Stimulated activated CD8-positive, alpha-beta memory T cell treated with anti-CD3 and anti-CD28 coated beads, Interleukin-2, amount 100 ng/mL, for 1 hour (primary cell): ENCODE measurements around the gene GHRHR.

Experiments
- DNase-seq, 2 donors: peaks; one replicate each; pipeline ENCODE4 v3.0.0-alpha.2; 2020; ENCODE audit warnings: low read depth in 2 of 2

The GHRHR gene

DNA sequence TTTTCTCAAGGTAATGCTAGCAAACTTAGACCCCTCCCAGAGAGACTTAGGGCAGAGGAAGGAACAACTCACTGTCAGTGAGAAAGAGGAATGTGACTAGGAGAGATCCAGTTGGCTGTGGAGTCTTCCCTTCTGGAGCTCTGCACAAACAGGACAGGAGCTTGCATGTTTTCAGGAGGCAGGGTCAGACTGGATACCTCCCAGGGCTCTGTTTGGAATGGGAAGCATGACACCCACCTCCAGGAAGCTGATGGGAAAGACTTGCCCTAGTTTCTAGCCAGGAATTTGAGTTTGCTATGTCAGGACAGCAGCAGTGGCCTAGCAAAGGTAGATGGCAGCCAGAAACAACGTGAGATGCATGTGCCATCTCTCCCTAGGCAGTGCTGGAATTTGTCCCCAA is 40.6 kb downstream of the GHRHR start:
- no peak for DNase-seq

DNA sequence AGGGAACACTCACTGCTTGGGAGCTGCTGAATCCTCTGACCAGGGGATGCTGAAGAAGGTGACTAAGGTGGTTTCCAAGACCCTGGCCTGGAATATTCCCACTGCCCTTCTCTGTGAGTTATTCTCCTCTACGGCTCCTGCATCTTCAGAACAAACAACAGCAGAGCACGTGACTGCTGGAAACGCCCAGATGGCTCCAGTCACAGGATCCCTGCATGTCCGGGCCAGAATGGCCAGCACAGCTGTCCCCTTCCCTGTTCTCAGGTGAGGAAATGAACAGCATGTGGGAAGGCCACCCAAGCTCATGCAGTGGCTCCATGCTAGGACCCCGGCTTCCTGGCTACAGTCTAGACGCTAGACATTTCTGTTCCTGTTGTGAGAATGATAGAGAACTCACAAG is 43.1 kb downstream of the GHRHR start:
- DNase-seq, result no peak

DNA sequence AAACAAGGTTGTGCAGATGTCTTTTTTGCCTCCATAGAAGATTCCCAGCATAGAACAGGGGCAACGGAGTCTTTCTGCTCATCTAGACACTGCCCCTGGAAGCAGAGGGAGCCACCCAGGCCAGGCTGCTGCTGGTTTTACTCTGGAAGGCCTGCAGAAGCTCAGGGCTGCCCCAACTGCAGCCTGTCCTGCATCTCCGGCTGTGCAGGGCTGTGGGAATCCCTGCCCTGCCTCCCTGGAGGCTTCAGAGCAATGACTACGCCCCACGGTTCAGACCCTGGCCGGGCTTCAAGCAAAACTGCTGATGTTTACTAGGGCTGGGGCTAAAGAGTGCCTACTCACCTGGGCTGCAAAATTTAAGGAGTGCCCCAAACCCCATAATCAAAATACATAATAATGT is 43.9 kb downstream of the GHRHR start:
- no peak for DNase-seq

DNA sequence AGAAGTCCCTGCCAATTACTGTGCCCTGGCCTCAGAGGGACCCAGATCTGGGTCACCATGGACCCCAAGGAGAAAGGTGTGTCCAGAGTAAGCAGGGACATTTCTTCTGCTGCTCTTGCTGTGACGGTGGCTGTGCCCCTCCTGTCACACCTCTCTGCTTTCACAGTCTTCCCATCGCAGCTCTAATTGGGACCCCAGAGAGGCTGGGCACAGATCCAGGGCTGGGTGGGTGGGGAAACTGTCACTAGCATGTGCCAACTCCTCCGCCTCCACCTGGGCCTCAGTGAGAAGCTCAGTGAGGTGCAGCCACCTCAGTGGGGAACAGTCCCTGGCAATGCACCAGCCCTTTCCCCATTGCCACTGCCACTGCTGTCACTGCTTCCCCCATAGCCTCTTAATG is 51.1 kb downstream of the GHRHR start:
- no peak for DNase-seq

DNA sequence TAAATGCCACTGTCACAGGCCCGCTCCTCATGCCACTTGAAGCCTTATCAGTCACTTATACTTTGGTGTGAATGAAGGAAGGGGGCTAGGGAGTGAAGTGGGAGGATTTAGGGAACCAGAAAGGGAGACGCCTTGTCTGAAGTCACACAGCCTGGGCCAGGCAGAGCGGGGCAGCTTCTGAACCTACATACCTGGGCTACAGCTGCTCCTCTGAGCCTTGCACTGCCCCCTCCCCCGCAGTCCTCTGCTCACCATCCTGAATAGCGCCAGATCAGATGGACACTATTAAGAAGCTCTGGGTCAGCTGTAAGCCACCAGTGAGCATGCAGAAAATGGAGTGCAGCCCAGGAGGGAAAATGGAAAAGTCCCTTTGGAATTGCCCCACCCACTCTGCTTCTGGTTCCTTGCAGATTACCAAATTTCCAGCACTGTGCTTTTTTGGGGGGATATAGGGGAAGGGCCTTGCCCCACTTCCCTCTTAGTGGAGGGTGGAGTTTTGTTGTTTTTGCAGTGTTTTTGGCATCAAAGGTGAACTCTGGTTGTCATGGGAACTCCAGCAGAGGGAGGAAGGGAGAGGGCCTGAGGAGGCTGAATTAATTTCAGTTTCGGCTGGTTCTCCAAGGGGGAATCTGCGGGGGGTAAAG is 53.4 kb downstream of the GHRHR start:
- no peak for DNase-seq

DNA sequence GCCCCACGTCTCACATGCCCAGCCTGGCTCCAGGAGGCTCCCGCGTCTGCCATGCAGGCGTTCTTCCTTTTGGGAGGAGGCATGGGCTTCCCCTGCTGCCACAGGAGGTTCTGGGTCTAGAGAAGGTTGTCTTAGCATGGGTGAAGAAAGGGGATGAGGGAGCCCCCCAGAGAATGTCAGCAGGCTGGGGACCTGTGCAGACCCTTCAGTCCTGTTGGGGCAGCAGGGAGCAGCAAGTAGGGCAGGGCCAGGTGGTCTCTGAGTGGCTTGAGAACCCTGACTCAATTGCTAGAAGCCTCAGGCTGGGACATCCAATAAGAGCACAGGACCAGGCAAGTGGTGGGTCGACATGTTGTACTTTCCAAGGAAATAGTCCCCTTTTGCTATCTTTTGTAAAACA is 54.0 kb downstream of the GHRHR start:
- no peak for DNase-seq

DNA sequence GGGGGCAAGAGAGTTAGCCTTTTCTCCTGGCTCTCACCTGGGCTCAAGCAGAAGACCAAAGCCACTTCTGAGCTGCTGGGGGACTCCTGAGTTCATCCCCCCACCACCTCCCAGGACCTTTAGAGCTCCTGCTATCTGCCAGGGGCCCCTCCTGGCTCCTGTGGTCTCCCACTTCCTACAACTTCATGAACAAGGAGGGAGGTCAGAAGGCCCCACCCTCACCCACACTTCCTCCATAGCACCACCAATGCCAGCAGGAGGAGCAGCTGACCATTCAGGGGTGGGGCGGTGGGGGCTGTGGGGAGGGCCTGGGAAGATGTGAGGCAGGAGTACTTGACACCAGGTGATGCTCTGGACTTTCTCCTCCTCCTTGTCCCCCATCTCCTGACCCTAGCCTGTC is 55.8 kb downstream of the GHRHR start:
- DNase-seq, result no peak

DNA sequence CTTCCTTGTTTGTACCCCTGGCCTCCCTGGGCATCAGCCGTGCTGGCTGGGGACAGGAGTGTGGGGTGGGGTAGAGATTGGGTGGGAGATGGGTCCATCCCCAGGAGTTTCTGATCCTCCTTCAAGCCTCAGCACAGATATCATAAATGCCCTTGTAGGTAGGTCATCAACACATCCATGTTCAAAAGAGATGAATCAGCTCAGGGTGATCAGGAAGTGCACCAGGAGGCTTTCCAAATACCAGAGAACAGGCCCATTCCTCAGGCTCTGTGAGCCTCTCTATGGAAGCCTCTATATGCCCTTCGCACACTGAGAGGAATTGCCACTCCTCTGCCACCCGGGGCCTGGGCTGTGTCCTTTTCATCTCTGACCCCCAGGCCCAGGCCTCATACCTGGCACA is 56.4 kb downstream of the GHRHR start:
- no peak for DNase-seq

DNA sequence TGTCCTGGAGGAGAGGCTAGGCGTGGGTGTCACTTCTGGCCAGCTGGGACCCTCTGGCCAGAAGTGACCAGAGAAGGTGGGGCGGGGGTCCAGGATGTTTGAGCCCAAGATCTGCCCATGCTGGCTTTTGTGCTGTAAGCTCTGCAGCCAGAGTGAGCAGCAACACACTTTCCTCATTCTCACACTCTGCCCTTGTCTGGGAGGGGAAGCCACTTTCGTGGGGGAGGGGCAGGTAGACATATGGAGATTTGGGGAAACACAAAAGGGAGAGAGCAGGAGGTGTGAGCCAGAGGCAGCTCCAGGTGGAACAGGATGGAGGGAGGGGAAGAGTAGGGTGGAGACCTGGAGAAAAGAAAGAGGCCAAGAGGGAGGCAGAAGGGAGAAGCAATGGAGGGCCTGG is 56.9 kb downstream of the GHRHR start:
- DNase-seq, result no peak

DNA sequence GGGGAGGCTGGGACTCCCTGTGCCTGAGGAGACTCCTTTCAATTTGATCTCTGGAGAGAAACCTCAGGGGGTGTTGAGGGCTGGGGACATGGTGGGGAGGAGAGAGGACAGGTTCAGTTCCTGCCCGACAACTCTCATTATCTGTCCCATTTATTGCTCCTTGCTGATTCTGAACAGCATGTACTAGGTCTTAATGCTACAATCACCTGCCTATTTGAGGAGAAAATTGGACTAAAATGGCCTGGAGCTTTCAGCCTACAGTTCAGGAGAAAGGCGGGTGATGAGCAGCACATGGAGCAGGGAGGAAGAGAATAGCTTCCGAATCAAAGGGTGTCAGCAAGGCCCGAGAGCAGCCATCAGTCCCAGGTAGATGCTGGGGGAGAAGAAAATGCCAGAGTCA is 58.4 kb downstream of the GHRHR start:
- DNase-seq, result no peak

DNA sequence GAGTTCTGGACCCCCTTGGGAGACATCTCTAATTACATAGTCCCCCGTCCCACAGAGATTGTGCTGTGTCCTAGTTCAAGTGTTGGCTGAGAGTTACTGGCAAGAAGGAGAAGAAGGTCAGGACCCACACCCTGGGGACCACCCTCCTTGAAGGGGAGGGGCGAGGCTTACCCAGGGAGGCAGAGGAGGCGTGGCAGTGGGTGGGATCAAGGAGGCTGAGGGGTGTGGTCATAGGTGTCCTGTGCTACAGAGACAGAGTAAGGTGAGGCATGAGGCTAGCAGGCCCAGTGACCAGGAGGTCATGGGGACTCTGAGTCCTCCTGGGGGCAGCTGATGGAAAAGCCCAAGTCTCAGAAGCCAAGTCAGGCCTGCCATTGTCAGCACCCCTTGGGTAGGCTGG is 59.0 kb downstream of the GHRHR start:
- DNase-seq, result no peak

DNA sequence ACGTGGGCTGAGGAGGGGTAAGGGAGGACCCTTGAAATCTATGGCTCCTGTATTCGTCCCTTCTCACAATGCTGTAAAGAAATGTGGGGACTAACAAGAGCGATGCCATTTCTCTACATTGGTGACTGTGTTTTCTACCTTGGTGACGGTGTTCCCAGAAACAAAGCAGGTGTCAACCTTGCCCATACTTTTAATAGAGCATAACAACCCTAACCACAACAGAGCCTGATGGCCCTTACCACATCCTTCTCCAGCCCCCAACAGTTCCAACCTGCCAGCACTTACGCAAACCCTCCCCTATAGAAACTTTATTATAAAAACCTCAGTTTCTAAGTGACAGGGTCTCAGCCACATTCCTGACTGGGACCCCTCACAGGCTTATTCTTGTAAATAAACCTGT is 60.1 kb downstream of the GHRHR start:
- no peak for DNase-seq

DNA sequence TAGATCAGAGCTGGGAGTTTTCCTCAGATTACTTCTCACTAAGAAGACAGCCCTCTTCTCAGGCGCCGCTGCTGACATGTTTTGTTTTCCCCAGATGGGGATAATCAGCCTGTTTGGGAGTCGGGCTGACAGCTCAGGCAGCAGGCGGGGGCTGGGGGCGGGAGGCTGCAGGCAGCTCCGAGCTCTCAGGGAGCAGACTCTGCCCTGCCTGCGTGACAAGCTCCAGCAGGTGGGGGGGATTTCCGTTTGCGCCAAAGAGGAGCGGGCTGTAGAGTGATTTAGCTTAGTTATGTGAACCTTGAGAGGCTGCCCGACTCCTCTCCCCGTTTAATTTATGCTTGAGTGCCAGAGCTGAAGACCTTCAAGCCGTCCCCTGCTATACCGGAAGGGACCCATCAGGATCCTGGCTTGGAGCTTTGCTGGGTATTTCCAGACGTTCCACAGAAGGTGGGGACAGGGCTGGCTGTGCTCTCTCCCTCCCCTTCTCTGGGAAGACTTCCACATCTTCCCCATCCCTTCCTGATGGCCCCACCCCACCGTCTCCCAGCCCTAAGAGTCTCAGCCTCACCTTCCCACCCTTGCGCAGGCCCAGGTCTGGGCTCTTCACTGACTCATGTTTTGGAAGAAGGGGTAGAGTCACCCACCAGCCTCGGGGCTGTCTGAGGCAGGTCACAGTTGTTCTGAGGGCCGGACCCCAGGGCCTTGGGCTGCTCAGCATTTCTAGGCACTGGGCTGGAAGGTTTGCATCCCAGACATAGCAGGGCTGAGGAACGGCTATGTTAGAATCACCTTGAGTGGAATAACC is 63.6 kb downstream of the GHRHR start:
- DNase-seq, result no peak

DNA sequence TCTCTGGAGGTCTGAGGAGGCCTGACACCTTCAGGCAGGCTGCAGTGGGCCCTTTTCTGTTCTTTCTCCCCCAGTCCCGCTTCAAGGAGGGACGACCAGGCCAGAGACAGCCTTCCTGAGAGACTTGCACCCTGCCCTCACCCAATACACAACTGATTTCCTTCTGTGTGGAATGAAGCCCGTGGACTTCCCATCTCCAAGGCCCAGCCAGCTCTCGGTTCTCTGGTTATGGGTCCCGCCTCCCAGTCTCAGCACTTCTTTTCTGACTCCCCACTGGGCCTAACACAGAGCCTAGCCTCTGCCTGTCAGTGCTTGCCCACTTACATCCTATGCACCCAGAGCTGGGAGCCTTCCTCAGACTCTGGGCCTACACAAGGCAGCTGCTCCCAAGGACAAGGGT is 64.3 kb downstream of the GHRHR start:
- no peak for DNase-seq

DNA sequence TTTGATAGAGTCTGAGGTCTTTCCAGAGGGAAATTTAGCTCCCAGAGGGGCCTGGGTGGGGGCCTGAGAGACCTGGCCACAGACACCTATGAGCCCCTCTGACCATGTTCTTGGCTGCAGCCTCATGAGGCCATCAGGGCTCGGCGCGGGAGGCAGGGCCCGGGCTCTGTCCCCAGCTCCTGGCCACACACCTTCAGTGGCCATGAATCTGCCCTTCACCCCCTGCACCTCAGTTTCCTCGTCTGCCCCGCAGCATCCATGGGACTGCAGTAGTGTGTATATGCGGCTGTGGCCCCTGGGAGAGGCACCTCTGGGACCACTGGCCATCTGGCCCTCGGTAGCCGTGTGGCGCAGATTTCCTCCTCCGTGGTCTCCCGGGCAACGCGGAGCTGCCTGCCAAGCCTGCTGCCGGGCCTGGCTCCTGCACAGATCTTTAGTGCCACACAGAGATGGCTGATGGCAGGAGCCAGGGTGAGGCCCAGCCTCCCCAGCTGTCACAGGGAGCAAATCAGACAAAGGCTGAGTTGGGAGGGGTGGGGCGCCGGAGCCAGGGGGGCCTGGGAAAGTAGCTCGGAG is 64.8 kb downstream of the GHRHR start:
- no peak for DNase-seq
